Endothelial cell of umbilical vein (primary cell): ENCODE measurements around the gene PITPNM1. TPM values are rescaled to one million over a fixed set of nuclear protein-coding genes. Genes with fewer than 3 reads are reported as not detected.
A peak's percentile ranks its signal among the peaks of the same experiment; 100 is the strongest.

Source experiments
- BruUV-seq: library from RNA; stranded (reverse); fragments of 400-500 nt; replicated peaks from 2 replicates; lab custom pipeline; 2021; lab: Mats Ljungman, UMichigan
- CTCF ChIA-PET: fragments of 300-600, 350-600 bp; sonication (Branson Sonifier 250); formaldehyde crosslinking; loops from one replicate; lab custom pipeline; 2021; ENCODE audit warnings: antibody characterized with exemption, inconsistent platforms; lab: Charles Lee
- POLR2A ChIA-PET: fragments of 300-600, 350-600 bp; sonication (Branson Sonifier 250); formaldehyde crosslinking; loops from one replicate; lab custom pipeline; 2021; ENCODE audit warnings: antibody characterized with exemption, inconsistent platforms; lab: Charles Lee
- DNase-seq: peaks from one replicate; pipeline ENCODE4 v3.0.0-alpha.2; 2011; ENCODE audit warnings: low read depth, low spot score
- FAIRE-seq: peaks from 2 replicates; lab custom pipeline; 2011; peaks lifted over from hg19 to GRCh38; lab: Jason Lieb, UNC
- H2AFZ ChIP-seq: 2 replicates; pipeline ENCODE4 v1.6.0; 2012; ENCODE audit warnings: low read depth, low read length, control low read depth, inconsistent platforms
- H3K27ac ChIP-seq: 2 replicates; pipeline ENCODE4 v1.5.1; 2011; ENCODE audit warnings: low read depth, mild to moderate bottlenecking, control low read depth, low read length, moderate library complexity; ENCODE audit not compliant: insufficient read depth
- H3K27me3 ChIP-seq, 2 experiments: 2 replicates each; pipeline versions ENCODE4 v1.6.0 to v1.6.1; 2011; ENCODE audit warnings: low read length in 2 of 2, mixed read lengths in 1 of 2; ENCODE audit not compliant: control insufficient read depth in 2 of 2, insufficient read depth in 2 of 2
- H3K36me3 ChIP-seq, 2 experiments: 2 replicates in 1 of 2; 3 replicates in 1 of 2; pipeline ENCODE4 v1.5.1; 2011; ENCODE audit warnings: low read length in 2 of 2, mild to moderate bottlenecking in 1 of 2, moderate library complexity in 1 of 2; ENCODE audit not compliant: control insufficient read depth in 2 of 2, insufficient read depth in 2 of 2; ENCODE audit errors: extremely low read depth in 1 of 2
- H3K4me1 ChIP-seq: 3 replicates; pipeline ENCODE4 v1.5.1; 2011; ENCODE audit warnings: mild to moderate bottlenecking, low read length; ENCODE audit not compliant: control insufficient read depth, insufficient read depth; ENCODE audit errors: extremely low read depth
- H3K4me2 ChIP-seq: 2 replicates; pipeline ENCODE4 v1.6.1; 2011; ENCODE audit warnings: low read length, control low read depth, mixed read lengths; ENCODE audit not compliant: insufficient read depth
- H3K4me3 ChIP-seq, 3 experiments: fragments of 200-600 bp in 1 of 3; sonication (generic), shearing (Covaris generic) in 1 of 3; replicated peaks in 1 of 3; 2 replicates each; pipeline ENCODE4 v1.5.1; 2011 to 2016; ENCODE audit warnings: control low read depth in 3 of 3, low read length in 3 of 3, mild to moderate bottlenecking in 2 of 3, inconsistent platforms in 1 of 3, low read depth in 1 of 3, moderate library complexity in 1 of 3; ENCODE audit not compliant: insufficient read depth in 1 of 3
- H3K79me2 ChIP-seq: 2 replicates; pipeline ENCODE4 v1.6.0; 2012; ENCODE audit warnings: low read length, inconsistent platforms; ENCODE audit not compliant: control insufficient read depth, insufficient read depth
- H3K9ac ChIP-seq: replicated peaks from 2 replicates; pipeline ENCODE3; 2011; ENCODE audit warnings: low read length, control low read depth; ENCODE audit not compliant: insufficient read depth; ENCODE audit errors: extremely low read depth
- H3K9me1 ChIP-seq: replicated peaks from 3 replicates; pipeline ENCODE4 v1.6.0; 2011; ENCODE audit warnings: mild to moderate bottlenecking, low read length; ENCODE audit not compliant: control insufficient read depth, insufficient read depth; ENCODE audit errors: extremely low read depth
- H3K9me3 ChIP-seq: replicated peaks from 2 replicates; pipeline ENCODE4 v1.5.1; 2012; ENCODE audit warnings: low read length, inconsistent platforms; ENCODE audit not compliant: control insufficient read depth, insufficient read depth
- H4K20me1 ChIP-seq: replicated peaks from 2 replicates; pipeline ENCODE3; 2011; ENCODE audit warnings: mild to moderate bottlenecking, low read length; ENCODE audit not compliant: control insufficient read depth, insufficient read depth; ENCODE audit errors: extremely low read depth
- EZH2 ChIP-seq: IDR thresholded peaks from 2 replicates; pipeline ENCODE4 v1.6.1; 2012; ENCODE audit warnings: borderline replicate concordance, low read depth, mild to moderate bottlenecking, moderate library complexity, low read length, inconsistent platforms; ENCODE audit not compliant: severe bottlenecking
- FOS ChIP-seq: IDR thresholded peaks from 2 replicates; pipeline ENCODE4 v1.6.1; 2011; ENCODE audit warnings: mild to moderate bottlenecking, low read length, moderate library complexity, borderline replicate concordance; ENCODE audit not compliant: insufficient read depth
- GATA2 ChIP-seq: IDR thresholded peaks from 2 replicates; pipeline ENCODE4 v1.7.0; 2011; ENCODE audit warnings: low read depth, mild to moderate bottlenecking, moderate library complexity, mixed read lengths, low read length; ENCODE audit not compliant: insufficient read length, insufficient read depth
- JUN ChIP-seq: IDR thresholded peaks from 2 replicates; pipeline ENCODE4 v1.6.1; 2011; ENCODE audit warnings: borderline replicate concordance, low read depth; ENCODE audit not compliant: insufficient read length, insufficient read depth
- MYC ChIP-seq: IDR thresholded peaks from one replicate; pipeline ENCODE4 v1.6.1; 2011; ENCODE audit warnings: mild to moderate bottlenecking, low read depth, low read length
- POLR2A ChIP-seq: IDR thresholded peaks from 2 replicates; pipeline ENCODE4 v1.6.1; 2012; ENCODE audit warnings: low read depth, mild to moderate bottlenecking, control low read depth, low read length
- POLR2AphosphoS5 ChIP-seq: IDR thresholded peaks from 2 replicates; pipeline ENCODE4 v1.6.1; 2012; ENCODE audit warnings: low read depth, mild to moderate bottlenecking, control low read depth, low read length, moderate library complexity; ENCODE audit not compliant: insufficient read depth
- dilution Hi-C: fragments of 300-500 bp; cut with MboI; formaldehyde crosslinking; loops from one replicate; pipeline ENCODE4 v1.15.0; 2019; ENCODE audit warnings: low sequenced_read_pairs; ENCODE audit not compliant: extremely low pct_ligation_motif_present
- intact Hi-C: fragments of 100-400 bp; cut with micrococcal nuclease; formaldehyde crosslinking; loops from one replicate; pipeline ENCODE4 v1.10.0; 2022
- polyA plus RNA-seq, 4 experiments: library from polyadenylated mRNA; depleted of rRNA in 3 of 4; stranded (reverse) in 3 of 4; unstranded in 1 of 4; fragments of >200 nt; gene quantifications; 2 replicates each; pipeline versions ENCODE4 v1.2.1 to v1.2.3, GENCODE V29; 2011 to 2012; ENCODE audit warnings: missing spikeins in 1 of 4
- total RNA-seq: library from RNA; stranded (reverse); gene quantifications from 2 replicates; pipeline ENCODE4 v1.2.3, GENCODE V29; 2021
- TF ChIP-seq, protein P1 (sequence below): IDR thresholded peaks from 2 replicates; pipeline ENCODE4 v1.6.1; 2011; ENCODE audit not compliant: insufficient read depth, insufficient read length
- TF ChIP-seq, protein P2 (sequence below), 2 donors: IDR thresholded peaks; 1 replicate in 1 of 2; 2 replicates in 1 of 2; pipeline ENCODE4 v1.5.1; 2011; ENCODE audit warnings: low read length in 2 of 2, mild to moderate bottlenecking in 2 of 2, moderate library complexity in 2 of 2, control low read depth in 1 of 2, inconsistent platforms in 1 of 2, low read depth in 1 of 2; ENCODE audit not compliant: insufficient read depth in 1 of 2; ENCODE audit errors: extremely low read depth in 1 of 2

PITPNM1 gene
- total and polyA plus RNA-seq, 2 donors (not counting 3 experiments of a cell fraction or from before 2014, with no cell fraction given): 16.5 to 26.4 TPM

DNA sequence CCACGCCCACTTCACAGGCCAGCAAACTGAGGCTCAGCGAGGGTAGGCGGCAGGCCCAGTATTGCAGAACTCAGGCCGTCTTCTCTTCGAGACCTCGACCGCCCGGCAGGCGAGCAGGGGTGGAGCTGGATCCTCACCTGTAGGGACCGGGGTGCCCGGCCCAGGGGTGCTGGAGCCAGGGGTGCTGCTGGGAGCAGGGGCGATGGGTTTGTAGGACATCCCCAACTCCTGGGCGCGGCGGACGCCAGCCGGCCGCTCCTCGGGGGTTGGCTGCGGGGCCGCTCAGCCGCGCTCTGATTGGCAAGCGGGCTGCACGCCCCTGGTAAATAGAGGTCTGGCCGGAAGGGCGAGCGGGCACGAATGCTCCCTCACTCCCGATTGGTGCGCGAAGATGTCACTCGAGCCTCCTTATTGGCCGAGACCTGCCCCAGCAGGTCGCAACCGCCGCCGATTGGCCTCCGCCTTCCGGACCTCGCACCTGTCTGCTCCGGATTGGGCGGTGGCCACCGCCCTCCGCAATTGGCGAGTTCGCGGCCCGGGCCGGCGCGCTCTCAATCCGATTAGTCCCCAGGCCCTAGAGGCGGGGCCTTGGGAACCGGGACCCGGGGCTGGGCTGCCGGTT is 2.8 kb upstream of the PITPNM1 start, which contains the start of gene CDK2AP2:
CDK2AP2 (minus strand) TSS at position 299 of the 622 bp plus-strand sequence; CDS start at position 219, 80 bp downstream.
- Histone ChIP-seq H3K9me1 (no peaks in the 10 kb centered on the region), H3K9ac (peak within 1 kb of the TSS; percentile 85), H3K4me3 (peak within 1 kb of the TSS; percentile 52 to 62 (median 53)), H3K27me3 (no peaks in the 10 kb centered on the region), H3K27ac (peak within 1 kb of the TSS; percentile 83), H3K36me3 (peaks cover 0 to 4% of the 10 kb centered on the region in 2 experiments), H3K9me3 (no peaks in the 10 kb centered on the region), H3K4me2 (peak within 1 kb of the TSS; percentile 75), H3K79me2 (peaks cover 11% of the 10 kb centered on the region), H3K4me1 (peaks cover 36% of the 10 kb centered on the region), H4K20me1 (no peaks in the 10 kb centered on the region), H2AFZ (peak within 1 kb of the TSS; percentile 92)
- dilution Hi-C loops (no loop called here), intact Hi-C loops (loop anchor here (1.0 to 10.0 kb wide), 7 partner anchors 39 to 243 kb away; partner anchors contain the start of genes GPR152, GRK2, GSTP1 and NDUFV1)
- BruUV-seq: no TSS peak
- CTCF ChIA-PET: interaction anchor here (1.0 kb wide), 1 partner anchor 106 kb away, joined by 3 read pairs; the partner anchor contains the start of gene PPP1CA
- TF ChIP-seq POLR2A (peak; percentile 79), JUN (no peak), FOS (no peak), EZH2 (peak; percentile 63), GATA2 (no peak), POLR2AphosphoS5 (peak; percentile 79), MYC (no peak)
- TF ChIP-seq, protein P1, sequence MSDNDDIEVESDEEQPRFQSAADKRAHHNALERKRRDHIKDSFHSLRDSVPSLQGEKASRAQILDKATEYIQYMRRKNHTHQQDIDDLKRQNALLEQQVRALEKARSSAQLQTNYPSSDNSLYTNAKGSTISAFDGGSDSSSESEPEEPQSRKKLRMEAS: no peak
- TF ChIP-seq, protein P2, sequence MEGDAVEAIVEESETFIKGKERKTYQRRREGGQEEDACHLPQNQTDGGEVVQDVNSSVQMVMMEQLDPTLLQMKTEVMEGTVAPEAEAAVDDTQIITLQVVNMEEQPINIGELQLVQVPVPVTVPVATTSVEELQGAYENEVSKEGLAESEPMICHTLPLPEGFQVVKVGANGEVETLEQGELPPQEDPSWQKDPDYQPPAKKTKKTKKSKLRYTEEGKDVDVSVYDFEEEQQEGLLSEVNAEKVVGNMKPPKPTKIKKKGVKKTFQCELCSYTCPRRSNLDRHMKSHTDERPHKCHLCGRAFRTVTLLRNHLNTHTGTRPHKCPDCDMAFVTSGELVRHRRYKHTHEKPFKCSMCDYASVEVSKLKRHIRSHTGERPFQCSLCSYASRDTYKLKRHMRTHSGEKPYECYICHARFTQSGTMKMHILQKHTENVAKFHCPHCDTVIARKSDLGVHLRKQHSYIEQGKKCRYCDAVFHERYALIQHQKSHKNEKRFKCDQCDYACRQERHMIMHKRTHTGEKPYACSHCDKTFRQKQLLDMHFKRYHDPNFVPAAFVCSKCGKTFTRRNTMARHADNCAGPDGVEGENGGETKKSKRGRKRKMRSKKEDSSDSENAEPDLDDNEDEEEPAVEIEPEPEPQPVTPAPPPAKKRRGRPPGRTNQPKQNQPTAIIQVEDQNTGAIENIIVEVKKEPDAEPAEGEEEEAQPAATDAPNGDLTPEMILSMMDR (IDR thresholded peaks at IDR 0.05; ENCODE audit: extremely low read depth in 1 of 2, insufficient read depth in 1 of 2, low read depth in 1 of 2, low read length in 2 of 2): no peak
- peak; percentile 99 for DNase-seq
- FAIRE-seq: peak; percentile 99
- POLR2A ChIA-PET: interaction anchor here (0.6 kb wide), 1 partner anchor 138 kb away, joined by 4 read pairs; no protein-coding TSS in a partner anchor
